IMR-90 (cell line): ENCODE measurements around the gene A3GALT2.

Experiments
- CEBPB ChIP-seq: IDR thresholded peaks from 2 replicates; pipeline ENCODE4 v1.6.1; 2012; ENCODE audit warnings: low read depth, low read length, improper control_type of control experiment
- FOS ChIP-seq: fragments of 150-350 bp; IDR thresholded peaks from 2 replicates; pipeline ENCODE4 v1.6.1; 2016; ENCODE audit warnings: low read depth, low read length
- MAFK ChIP-seq: IDR thresholded peaks from 2 replicates; pipeline ENCODE4 v1.6.1; 2012; ENCODE audit warnings: low read depth, low read length, improper control_type of control experiment
- MXI1 ChIP-seq: IDR thresholded peaks from 2 replicates; pipeline ENCODE4 v1.6.1; 2012; ENCODE audit warnings: low read depth, mild to moderate bottlenecking, low read length, moderate library complexity, borderline replicate concordance
- POLR2A ChIP-seq: IDR thresholded peaks from 2 replicates; pipeline ENCODE4 v1.6.1; 2012; ENCODE audit warnings: mild to moderate bottlenecking, low read depth, low read length
- RAD21 ChIP-seq: IDR thresholded peaks from 2 replicates; pipeline ENCODE4 v1.6.1; 2012; ENCODE audit warnings: low read length, improper control_type of control experiment
- RCOR1 ChIP-seq: IDR thresholded peaks from 2 replicates; pipeline ENCODE4 v1.6.1; 2012; ENCODE audit warnings: mild to moderate bottlenecking, low read length, improper control_type of control experiment; ENCODE audit not compliant: insufficient replicate concordance
- RFX5 ChIP-seq: IDR thresholded peaks from 2 replicates; pipeline ENCODE4 v1.8.0; 2012; ENCODE audit warnings: low read depth, mild to moderate bottlenecking, low read length, moderate library complexity
- SMC3 ChIP-seq: fragments of 150-350 bp; IDR thresholded peaks from 2 replicates; pipeline ENCODE4 v1.6.1; 2016; ENCODE audit warnings: low read depth, mild to moderate bottlenecking, antibody characterized with exemption, low read length, moderate library complexity
- TF ChIP-seq, protein P1 (sequence below): conservative IDR thresholded peaks from 2 replicates; pipeline ENCODE4 v1.5.1; 2012; ENCODE audit warnings: mild to moderate bottlenecking, low read depth, low read length, improper control_type of control experiment
- TF ChIP-seq, protein P2 (sequence below): fragments of 150-350 bp; IDR thresholded peaks from 2 replicates; pipeline ENCODE4 v1.6.1; 2016; ENCODE audit warnings: low read depth, mild to moderate bottlenecking, low read length, moderate library complexity, borderline replicate concordance
- TF ChIP-seq, protein P3 (sequence below): fragments of 150-350 bp; IDR thresholded peaks from 2 replicates; pipeline ENCODE4 v1.6.1; 2017; ENCODE audit warnings: mild to moderate bottlenecking, antibody characterized with exemption, low read length, low read depth

DNA sequence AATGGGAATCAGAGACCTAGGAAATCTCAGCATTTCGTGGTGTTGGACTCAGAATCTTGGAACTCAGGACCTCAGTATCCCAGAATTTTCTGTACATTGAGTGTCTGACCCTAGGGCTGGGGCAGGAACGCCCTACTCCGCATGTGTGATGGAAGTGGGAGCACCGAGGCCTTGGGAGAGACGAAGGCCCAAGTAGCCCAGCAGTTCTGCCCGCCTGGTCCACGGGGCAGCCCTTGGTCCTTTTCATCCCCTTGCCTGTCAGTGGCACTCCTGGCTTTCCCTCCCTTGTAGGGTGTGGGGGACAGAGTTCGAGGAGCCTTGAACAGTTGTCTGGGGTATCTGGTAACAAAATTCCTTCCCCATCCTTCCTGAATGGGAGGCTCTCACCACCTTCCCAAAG, 10.2 kb downstream of the A3GALT2 start:
- TF ChIP-seq POLR2A (no peak), RFX5 (no peak), RAD21 (no peak), RCOR1 (no peak), MAFK (no peak), MXI1 (no peak), CEBPB (no peak), FOS (no peak), SMC3 (no peak)
- TF ChIP-seq, protein P1, sequence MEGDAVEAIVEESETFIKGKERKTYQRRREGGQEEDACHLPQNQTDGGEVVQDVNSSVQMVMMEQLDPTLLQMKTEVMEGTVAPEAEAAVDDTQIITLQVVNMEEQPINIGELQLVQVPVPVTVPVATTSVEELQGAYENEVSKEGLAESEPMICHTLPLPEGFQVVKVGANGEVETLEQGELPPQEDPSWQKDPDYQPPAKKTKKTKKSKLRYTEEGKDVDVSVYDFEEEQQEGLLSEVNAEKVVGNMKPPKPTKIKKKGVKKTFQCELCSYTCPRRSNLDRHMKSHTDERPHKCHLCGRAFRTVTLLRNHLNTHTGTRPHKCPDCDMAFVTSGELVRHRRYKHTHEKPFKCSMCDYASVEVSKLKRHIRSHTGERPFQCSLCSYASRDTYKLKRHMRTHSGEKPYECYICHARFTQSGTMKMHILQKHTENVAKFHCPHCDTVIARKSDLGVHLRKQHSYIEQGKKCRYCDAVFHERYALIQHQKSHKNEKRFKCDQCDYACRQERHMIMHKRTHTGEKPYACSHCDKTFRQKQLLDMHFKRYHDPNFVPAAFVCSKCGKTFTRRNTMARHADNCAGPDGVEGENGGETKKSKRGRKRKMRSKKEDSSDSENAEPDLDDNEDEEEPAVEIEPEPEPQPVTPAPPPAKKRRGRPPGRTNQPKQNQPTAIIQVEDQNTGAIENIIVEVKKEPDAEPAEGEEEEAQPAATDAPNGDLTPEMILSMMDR, result no peak
- TF ChIP-seq, protein P2, sequence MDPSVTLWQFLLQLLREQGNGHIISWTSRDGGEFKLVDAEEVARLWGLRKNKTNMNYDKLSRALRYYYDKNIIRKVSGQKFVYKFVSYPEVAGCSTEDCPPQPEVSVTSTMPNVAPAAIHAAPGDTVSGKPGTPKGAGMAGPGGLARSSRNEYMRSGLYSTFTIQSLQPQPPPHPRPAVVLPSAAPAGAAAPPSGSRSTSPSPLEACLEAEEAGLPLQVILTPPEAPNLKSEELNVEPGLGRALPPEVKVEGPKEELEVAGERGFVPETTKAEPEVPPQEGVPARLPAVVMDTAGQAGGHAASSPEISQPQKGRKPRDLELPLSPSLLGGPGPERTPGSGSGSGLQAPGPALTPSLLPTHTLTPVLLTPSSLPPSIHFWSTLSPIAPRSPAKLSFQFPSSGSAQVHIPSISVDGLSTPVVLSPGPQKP, result no peak
- TF ChIP-seq, protein P3, sequence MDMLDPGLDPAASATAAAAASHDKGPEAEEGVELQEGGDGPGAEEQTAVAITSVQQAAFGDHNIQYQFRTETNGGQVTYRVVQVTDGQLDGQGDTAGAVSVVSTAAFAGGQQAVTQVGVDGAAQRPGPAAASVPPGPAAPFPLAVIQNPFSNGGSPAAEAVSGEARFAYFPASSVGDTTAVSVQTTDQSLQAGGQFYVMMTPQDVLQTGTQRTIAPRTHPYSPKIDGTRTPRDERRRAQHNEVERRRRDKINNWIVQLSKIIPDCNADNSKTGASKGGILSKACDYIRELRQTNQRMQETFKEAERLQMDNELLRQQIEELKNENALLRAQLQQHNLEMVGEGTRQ, result no peak
